ENCODE data around the gene CBX1. TPM values are rescaled to one million over a fixed set of nuclear protein-coding genes. Genes with fewer than 3 reads are reported as not detected.

CBX1 gene
- total and polyA plus RNA-seq, 2 of the 13 experiments (the other 11 are each of a cell fraction or from before 2014, with no cell fraction given), result 17.8 to 108 TPM

GRCh38 chr17:48051706-48052486, 49.4 kb downstream of the CBX1 start (continued):
- no peak for TF ChIP-seq HMGXB3 (CRISPR knock-in tag; IDR thresholded peaks at IDR 0.05; ENCODE audit: borderline replicate concordance)
- TF ChIP-seq ZNF577 (CRISPR knock-in tag; IDR thresholded peaks at IDR 0.05; ENCODE audit: borderline replicate concordance, low read depth), result no peak
- TF ChIP-seq NR2F6 (IDR thresholded peaks at IDR 0.05), result peak; percentile 34
- peak; percentile 77 for TF ChIP-seq NR2F6 (CRISPR knock-in tag; IDR thresholded peaks at IDR 0.05)
- TF ChIP-seq, protein P1, sequence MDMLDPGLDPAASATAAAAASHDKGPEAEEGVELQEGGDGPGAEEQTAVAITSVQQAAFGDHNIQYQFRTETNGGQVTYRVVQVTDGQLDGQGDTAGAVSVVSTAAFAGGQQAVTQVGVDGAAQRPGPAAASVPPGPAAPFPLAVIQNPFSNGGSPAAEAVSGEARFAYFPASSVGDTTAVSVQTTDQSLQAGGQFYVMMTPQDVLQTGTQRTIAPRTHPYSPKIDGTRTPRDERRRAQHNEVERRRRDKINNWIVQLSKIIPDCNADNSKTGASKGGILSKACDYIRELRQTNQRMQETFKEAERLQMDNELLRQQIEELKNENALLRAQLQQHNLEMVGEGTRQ (IDR thresholded peaks at IDR 0.05; ENCODE audit: low read depth, low read length), result no peak
- TF ChIP-seq, protein P1 (CRISPR knock-in tag; IDR thresholded peaks at IDR 0.05; ENCODE audit: borderline replicate concordance), result no peak
- TF ChIP-seq YEATS4 (CRISPR knock-in tag; IDR thresholded peaks at IDR 0.05; ENCODE audit: borderline replicate concordance), result no peak
- TF ChIP-seq SSRP1 (CRISPR knock-in tag; IDR thresholded peaks at IDR 0.05), result no peak
- TF ChIP-seq RBM39 (IDR thresholded peaks at IDR 0.05; ENCODE audit: low read depth, low read length, poor library complexity, severe bottlenecking), result no peak
- TF ChIP-seq, protein P2, sequence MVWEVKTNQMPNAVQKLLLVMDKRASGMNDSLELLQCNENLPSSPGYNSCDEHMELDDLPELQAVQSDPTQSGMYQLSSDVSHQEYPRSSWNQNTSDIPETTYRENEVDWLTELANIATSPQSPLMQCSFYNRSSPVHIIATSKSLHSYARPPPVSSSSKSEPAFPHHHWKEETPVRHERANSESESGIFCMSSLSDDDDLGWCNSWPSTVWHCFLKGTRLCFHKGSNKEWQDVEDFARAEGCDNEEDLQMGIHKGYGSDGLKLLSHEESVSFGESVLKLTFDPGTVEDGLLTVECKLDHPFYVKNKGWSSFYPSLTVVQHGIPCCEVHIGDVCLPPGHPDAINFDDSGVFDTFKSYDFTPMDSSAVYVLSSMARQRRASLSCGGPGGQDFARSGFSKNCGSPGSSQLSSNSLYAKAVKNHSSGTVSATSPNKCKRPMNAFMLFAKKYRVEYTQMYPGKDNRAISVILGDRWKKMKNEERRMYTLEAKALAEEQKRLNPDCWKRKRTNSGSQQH (CRISPR knock-in tag; IDR thresholded peaks at IDR 0.05; ENCODE audit: low read depth), result peak; percentile 79; the same call in 1 of the 2 replicates
- 0 out of 2 replicates have a peak, but pooled peaks have one; percentile 17 for TF ChIP-seq SOX13 (IDR thresholded peaks at IDR 0.05)
- peak in 1 of 2 experiments; percentile 48; a peak in 1 of 4 replicates for TF ChIP-seq SOX13 (CRISPR knock-in tag; conservative IDR thresholded peaks at IDR 0.05 in 1 of 2, IDR thresholded peaks at IDR 0.05 in 1 of 2)
- TF ChIP-seq SMYD3 (CRISPR knock-in tag; IDR thresholded peaks at IDR 0.05), result 0 out of 2 replicates have a peak, but pooled peaks have one; percentile 33
- TF ChIP-seq PBX3 (CRISPR knock-in tag; IDR thresholded peaks at IDR 0.05; ENCODE audit: borderline replicate concordance), result no peak
- no peak for TF ChIP-seq KLF11 (CRISPR knock-in tag; IDR thresholded peaks at IDR 0.05)
- TF ChIP-seq ZNF430 (CRISPR knock-in tag; IDR thresholded peaks at IDR 0.05), result 0 out of 2 replicates have a peak, but pooled peaks have one; percentile 16
- 0 out of 2 replicates have a peak, but pooled peaks have one; percentile 16 for TF ChIP-seq CHD2 (IDR thresholded peaks at IDR 0.05; ENCODE audit: low read depth, low read length)
- TF ChIP-seq, protein P3, sequence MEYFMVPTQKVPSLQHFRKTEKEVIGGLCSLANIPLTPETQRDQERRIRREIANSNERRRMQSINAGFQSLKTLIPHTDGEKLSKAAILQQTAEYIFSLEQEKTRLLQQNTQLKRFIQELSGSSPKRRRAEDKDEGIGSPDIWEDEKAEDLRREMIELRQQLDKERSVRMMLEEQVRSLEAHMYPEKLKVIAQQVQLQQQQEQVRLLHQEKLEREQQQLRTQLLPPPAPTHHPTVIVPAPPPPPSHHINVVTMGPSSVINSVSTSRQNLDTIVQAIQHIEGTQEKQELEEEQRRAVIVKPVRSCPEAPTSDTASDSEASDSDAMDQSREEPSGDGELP (IDR thresholded peaks at IDR 0.05; ENCODE audit: borderline replicate concordance, low read depth), result peak; percentile 22; the same call in 1 of the 2 replicates
- no peak for TF ChIP-seq ONECUT2 (CRISPR knock-in tag; IDR thresholded peaks at IDR 0.05)
